Lower lobe of right lung (tissue), 2 donors: ENCODE measurements around the gene C14orf180. TPM values are rescaled to one million over a fixed set of nuclear protein-coding genes. Genes with fewer than 3 reads are reported as not detected.
"Not testable (repeated sequence)": the region's sequence is repeated elsewhere in the genome, so short reads cannot be mapped to it uniquely, and the experiment has no call there.

Experiments used
- ATAC-seq, 2 donors: fragments of 200-7000 bp; cut with Tn5 transposase; one replicate each; pipeline ENCODE4 v1.9.1; 2020 to 2022; ENCODE audit warnings: mild to moderate bottlenecking in 2 of 2, moderate library complexity in 2 of 2
- DNase-seq: peaks from one replicate; pipeline ENCODE4 v3.0.0-alpha.2; 2020
- H3K27ac ChIP-seq: fragments of 200-600 bp; one replicate; pipeline ENCODE4 v1.8.0; 2022
- H3K27me3 ChIP-seq: fragments of 200-600 bp; one replicate; pipeline ENCODE4 v1.8.0; 2022; ENCODE audit warnings: low read depth
- H3K36me3 ChIP-seq: fragments of 200-600 bp; one replicate; pipeline ENCODE4 v1.8.0; 2022; ENCODE audit warnings: mild to moderate bottlenecking
- H3K4me1 ChIP-seq: fragments of 200-600 bp; one replicate; pipeline ENCODE4 v1.8.0; 2022
- H3K4me3 ChIP-seq: fragments of 200-600 bp; one replicate; pipeline ENCODE4 v1.8.0; 2022; ENCODE audit warnings: mild to moderate bottlenecking
- H3K9me3 ChIP-seq: fragments of 200-600 bp; one replicate; pipeline ENCODE4 v1.8.0; 2022
- CTCF ChIP-seq: fragments of 200-600 bp; IDR thresholded peaks from one replicate; pipeline ENCODE4 v1.8.0; 2022; ENCODE audit warnings: antibody characterized with exemption, mild to moderate bottlenecking
- intact Hi-C: fragments of 100-400 bp; cut with DNase I; formaldehyde crosslinking; loops from one replicate; pipeline ENCODE4 v1.11.0; 2022
- total RNA-seq: library from RNA; stranded (reverse); fragmentation: NEBNext Ultra II Directional; extraction: Animal tissue kit (Norgen Biotek cat#: 25700); gene quantifications from one replicate; pipeline ENCODE4 v1.2.1, GENCODE V29; 2021
- donor health status: DM: no; HTN: yes; CAD: no; lungs with severe emphysema.

The C14orf180 gene
- total RNA-seq, 1 donor from 2014 or later, result 0.18 TPM

GRCh38 chr14:104576970-104577332 lies 2.6 kb upstream of the C14orf180 start:
- Histone ChIP-seq H3K9me3 (no peaks in the 10 kb centered on the region), H3K27me3 (peaks cover 65% of the 10 kb centered on the region), H3K4me1 (no peaks in the 10 kb centered on the region), H3K4me3 (no peak overlapping the region), H3K27ac (no peak overlapping the region), H3K36me3 (no peaks in the 10 kb centered on the region)
- no peak for TF ChIP-seq CTCF
- ATAC-seq, result no peak
- no peak for DNase-seq
- intact Hi-C loops, result no loop called here

- ATAC-seq, result no peak
- no peak for DNase-seq
- intact Hi-C loops, result no loop called here
- Histone ChIP-seq H3K36me3 (no peaks in the 10 kb centered on the region), H3K4me3 (no peak overlapping the region), H3K27me3 (peaks cover 66% of the 10 kb centered on the region), H3K27ac (no peak overlapping the region), H3K4me1 (no peaks in the 10 kb centered on the region), H3K9me3 (no peaks in the 10 kb centered on the region)
- no peak for TF ChIP-seq CTCF
These were observed 2.1 kb upstream of the C14orf180 start for GRCh38 chr14:104577426-104577825.

- Histone ChIP-seq H3K9me3 (no peaks in the 10 kb centered on the region), H3K4me3 (no peak overlapping the region), H3K27ac (no peak overlapping the region), H3K27me3 (peaks cover 68% of the 10 kb centered on the region), H3K4me1 (no peaks in the 10 kb centered on the region), H3K36me3 (no peaks in the 10 kb centered on the region)
- TF ChIP-seq CTCF, result no peak
- intact Hi-C loops, result no loop called here
- no peak for DNase-seq
- no peak for ATAC-seq
These were observed 1.7 kb upstream of the C14orf180 start for GRCh38 chr14:104577847-104578301.

GRCh38 chr14:104578321-104578720 lies 1.2 kb upstream of the C14orf180 start:
- no peak for TF ChIP-seq CTCF
- no peaks in the 10 kb centered on the region for H3K4me1 ChIP-seq
- ATAC-seq (no peak), DNase-seq (no peak)
- no peak overlapping the region for H3K4me3 ChIP-seq
- H3K36me3 ChIP-seq, result no peaks in the 10 kb centered on the region
- no peak overlapping the region for H3K27ac ChIP-seq
- intact Hi-C loops, result no loop called here
- peaks cover 68% of the 10 kb centered on the region for H3K27me3 ChIP-seq
- H3K9me3 ChIP-seq, result no peaks in the 10 kb centered on the region

GRCh38 chr14:104579939-104580338 lies 375 bp downstream of the C14orf180 start:
- ATAC-seq, H3K4me1 ChIP-seq: not testable (repeated sequence)

GRCh38 chr14:104580961-104581360 lies 1.4 kb downstream of the C14orf180 start:
- peaks cover 55% of the 10 kb centered on the region for H3K27me3 ChIP-seq
- no peak overlapping the region for H3K27ac ChIP-seq
- H3K4me1 ChIP-seq, result no peaks in the 10 kb centered on the region
- intact Hi-C loops, result no loop called here
- no peak for TF ChIP-seq CTCF
- no peak for ATAC-seq
- DNase-seq, result no peak
- no peaks in the 10 kb centered on the region for H3K36me3 ChIP-seq
- no peaks in the 10 kb centered on the region for H3K9me3 ChIP-seq
- no peak overlapping the region for H3K4me3 ChIP-seq

More at GRCh38 chr14:104579939-104580338, 375 bp downstream of the C14orf180 start:
- H3K36me3 ChIP-seq, H3K27ac ChIP-seq, DNase-seq, H3K9me3 ChIP-seq, H3K4me3 ChIP-seq, intact Hi-C loops: not testable (repeated sequence)
- peaks cover 64% of the 10 kb centered on the region for H3K27me3 ChIP-seq
